MCF 10A (cell line): Measurements from ENCODE around the gene ARID5B. TPM values are rescaled to one million over a fixed set of nuclear protein-coding genes. Genes with fewer than 3 reads are reported as not detected.
A peak's percentile ranks its signal among the peaks of the same experiment; 100 is the strongest.

Experiments used
- BruUV-seq: library from RNA; stranded (reverse); fragments of 400-500 nt; replicated peaks from 2 replicates; lab custom pipeline; 2021; lab: Mats Ljungman, UMichigan
- CTCF ChIA-PET: fragments of 300-600 bp; sonication (Branson Sonifier 250); formaldehyde crosslinking; extraction: SDS; loops from one replicate; lab custom pipeline; 2021; ENCODE audit warnings: antibody characterized with exemption, inconsistent platforms; lab: Yijun Ruan, JAX
- POLR2A ChIA-PET: fragments of 300-600, 350-650 bp; sonication (Branson Sonifier 250); formaldehyde crosslinking; extraction: SDS; loops from one replicate; lab custom pipeline; 2020; ENCODE audit warnings: antibody characterized with exemption, inconsistent platforms; lab: Yijun Ruan, JAX
- DNase-seq: peaks from one replicate; pipeline ENCODE4 v3.0.0-alpha.2; 2018; ENCODE audit not compliant: unreplicated experiment
- H3K27ac Mint-ChIP-seq: one replicate; pipeline ENCODE4 v1.8.0; 2022; ENCODE audit warnings: mild to moderate bottlenecking, low read depth, mixed read lengths; ENCODE audit not compliant: unreplicated experiment
- H3K27me3 Mint-ChIP-seq: one replicate; pipeline ENCODE4 v1.8.0; 2022; ENCODE audit warnings: mixed read lengths; ENCODE audit not compliant: insufficient read depth, unreplicated experiment
- H3K36me3 Mint-ChIP-seq: one replicate; pipeline ENCODE4 v1.8.0; 2022; ENCODE audit warnings: mild to moderate bottlenecking, moderate library complexity, mixed read lengths; ENCODE audit not compliant: insufficient read depth, unreplicated experiment
- H3K4me1 Mint-ChIP-seq: one replicate; pipeline ENCODE4 v1.8.0; 2022; ENCODE audit warnings: mixed read lengths; ENCODE audit not compliant: insufficient read depth, unreplicated experiment
- H3K4me3 Mint-ChIP-seq: one replicate; pipeline ENCODE4 v1.8.0; 2022; ENCODE audit warnings: mild to moderate bottlenecking, moderate library complexity, mixed read lengths; ENCODE audit not compliant: unreplicated experiment
- H3K9me3 Mint-ChIP-seq: one replicate; pipeline ENCODE4 v1.8.0; 2022; ENCODE audit warnings: mixed read lengths; ENCODE audit not compliant: unreplicated experiment
- CTCF ChIP-seq: fragments of 200-600 bp; IDR thresholded peaks from one replicate; pipeline ENCODE4 v1.8.0; 2022; ENCODE audit warnings: antibody characterized with exemption, mild to moderate bottlenecking; ENCODE audit not compliant: unreplicated experiment
- intact Hi-C: fragments of 100-400 bp; cut with micrococcal nuclease; formaldehyde crosslinking; loops from 2 replicates; pipeline ENCODE4 v1.14.1; 2022
- total RNA-seq: library from RNA; stranded (reverse); gene quantifications from 2 replicates; pipeline ENCODE4 v1.2.3, GENCODE V29; 2022

Gene ARID5B
- total RNA-seq, 1 experiment from 2014 or later = 12.2 TPM

- Mint-ChIP-seq H3K4me1 (peaks cover 28% of the 10 kb centered on the region), H3K4me3 (no peak overlapping the region), H3K27ac (peak overlapping the region; percentile 82), H3K9me3 (no peaks in the 10 kb centered on the region), H3K36me3 (peaks cover 56% of the 10 kb centered on the region), H3K27me3 (no peaks in the 10 kb centered on the region)
- ChIA-PET CTCF (interaction anchor here (0.8 to 1.0 kb wide), 3 partner anchors 11 to 42 kb away, joined by 3 to 6 read pairs (median 3); no protein-coding TSS in a partner anchor), POLR2A (interaction anchor here (1.6 to 2.1 kb wide), 3 partner anchors 10 to 33 kb away, joined by 3 to 13 read pairs (median 6); no protein-coding TSS in a partner anchor)
- TF ChIP-seq CTCF = no peak
- DNase-seq = no peak
- intact Hi-C loops = no loop called here
- no TSS peak for BruUV-seq
Measured at GRCh38 chr10:62081341-62082270, 180.1 kb downstream of the ARID5B start.

GRCh38 chr10:62082271-62082656, 180.8 kb downstream of the ARID5B start:
- POLR2A ChIA-PET = interaction anchor here (1.6 to 2.1 kb wide), 3 partner anchors 11 to 34 kb away, joined by 3 to 13 read pairs (median 6); no protein-coding TSS in a partner anchor
- no peak for DNase-seq
- no peak overlapping the region for H3K4me3 Mint-ChIP-seq
- intact Hi-C loops = no loop called here
- CTCF ChIA-PET = interaction anchor here (0.5 to 1.0 kb wide), 4 partner anchors 10 to 169 kb away, joined by 3 to 6 read pairs (median 3); no protein-coding TSS in a partner anchor
- H3K27me3 Mint-ChIP-seq = no peaks in the 10 kb centered on the region
- TF ChIP-seq CTCF = no peak
- H3K4me1 Mint-ChIP-seq = peaks cover 22% of the 10 kb centered on the region
- no peaks in the 10 kb centered on the region for H3K9me3 Mint-ChIP-seq
- BruUV-seq = no TSS peak
- peak overlapping the region; percentile 82 for H3K27ac Mint-ChIP-seq
- peaks cover 57% of the 10 kb centered on the region for H3K36me3 Mint-ChIP-seq

- H3K27ac Mint-ChIP-seq = peak overlapping the region; percentile 82
- TF ChIP-seq CTCF = no peak
- peaks cover 63% of the 10 kb centered on the region for H3K36me3 Mint-ChIP-seq
- peaks cover 16% of the 10 kb centered on the region for H3K4me1 Mint-ChIP-seq
- CTCF ChIA-PET = interaction anchor here (0.5 to 1.0 kb wide), 5 partner anchors 10 to 170 kb away, joined by 3 to 6 read pairs (median 3); no protein-coding TSS in a partner anchor
- BruUV-seq = no TSS peak
- intact Hi-C loops = no loop called here
- no peaks in the 10 kb centered on the region for H3K9me3 Mint-ChIP-seq
- no peaks in the 10 kb centered on the region for H3K27me3 Mint-ChIP-seq
- DNase-seq = no peak
- peak overlapping the region; percentile 42 for H3K4me3 Mint-ChIP-seq
- POLR2A ChIA-PET = interaction anchor here (0.7 to 2.4 kb wide), 6 partner anchors 11 to 34 kb away, joined by 3 to 13 read pairs (median 6); no protein-coding TSS in a partner anchor
Measured at GRCh38 chr10:62082729-62083411, 181.4 kb downstream of the ARID5B start.
